Measurements from ENCODE around the gene KRT17.
A peak's percentile ranks its signal among the peaks of the same experiment; 100 is the strongest.
"Not testable (repeated sequence)": the region's sequence is repeated elsewhere in the genome, so short reads cannot be mapped to it uniquely, and the experiment has no call there.

Gene KRT17

GRCh38 chr17:41613277-41614082 is 10.9 kb downstream of the KRT17 start:
- TF ChIP-seq, protein P1, sequence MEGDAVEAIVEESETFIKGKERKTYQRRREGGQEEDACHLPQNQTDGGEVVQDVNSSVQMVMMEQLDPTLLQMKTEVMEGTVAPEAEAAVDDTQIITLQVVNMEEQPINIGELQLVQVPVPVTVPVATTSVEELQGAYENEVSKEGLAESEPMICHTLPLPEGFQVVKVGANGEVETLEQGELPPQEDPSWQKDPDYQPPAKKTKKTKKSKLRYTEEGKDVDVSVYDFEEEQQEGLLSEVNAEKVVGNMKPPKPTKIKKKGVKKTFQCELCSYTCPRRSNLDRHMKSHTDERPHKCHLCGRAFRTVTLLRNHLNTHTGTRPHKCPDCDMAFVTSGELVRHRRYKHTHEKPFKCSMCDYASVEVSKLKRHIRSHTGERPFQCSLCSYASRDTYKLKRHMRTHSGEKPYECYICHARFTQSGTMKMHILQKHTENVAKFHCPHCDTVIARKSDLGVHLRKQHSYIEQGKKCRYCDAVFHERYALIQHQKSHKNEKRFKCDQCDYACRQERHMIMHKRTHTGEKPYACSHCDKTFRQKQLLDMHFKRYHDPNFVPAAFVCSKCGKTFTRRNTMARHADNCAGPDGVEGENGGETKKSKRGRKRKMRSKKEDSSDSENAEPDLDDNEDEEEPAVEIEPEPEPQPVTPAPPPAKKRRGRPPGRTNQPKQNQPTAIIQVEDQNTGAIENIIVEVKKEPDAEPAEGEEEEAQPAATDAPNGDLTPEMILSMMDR (IDR thresholded peaks at IDR 0.05): no peak
- no peak for DNase-seq
- intact Hi-C loops (cut with DNase I; ENCODE audit: low total_unique reads): no loop called here
- Histone ChIP-seq H3K4me1 (peaks cover 0 to 5% (median 2%) of the 10 kb centered on the region in 4 donors), H3K36me3 (no peaks in the 10 kb centered on the region), H3K9me3 (no peaks in the 10 kb centered on the region), H3K27me3 (peaks cover 0 to 36% of the 10 kb centered on the region in 2 donors), H3K27ac (peak overlapping the region in 1 of 2 donors; percentile 14), H3K4me3 (no peak overlapping the region)

GRCh38 chr17:41612376-41613160 is 11.8 kb downstream of the KRT17 start, which contains the start of gene KRT16:
Gene KRT16 (minus strand): TSS chr17:41612767. CDS start chr17:41612688, 79 bp downstream.
- H3K36me3 ChIP-seq; intact Hi-C loops (cut with DNase I; ENCODE audit: low total_unique reads); H3K4me1 ChIP-seq; H3K4me3 ChIP-seq; H3K9me3 ChIP-seq: not testable (repeated sequence)
- H3K27ac ChIP-seq: peak within 1 kb of the TSS in 1 of 2 donors; percentile 28
- peak; percentile 35 to 78 for DNase-seq
- peaks cover 0 to 31% of the 10 kb centered on the region in 2 donors for H3K27me3 ChIP-seq

- Histone ChIP-seq H3K4me1 (peaks cover 0 to 5% (median 2%) of the 10 kb centered on the region in 4 donors), H3K27ac (no peak overlapping the region), H3K4me3 (no peak overlapping the region), H3K27me3 (peaks cover 0 to 28% of the 10 kb centered on the region in 2 donors), H3K9me3 (peaks cover 0 to 16% (median 4%) of the 10 kb centered on the region in 3 donors), H3K36me3 (no peaks in the 10 kb centered on the region)
- TF ChIP-seq, protein P1 (IDR thresholded peaks at IDR 0.05): no peak
- no peak for DNase-seq
- intact Hi-C loops (cut with DNase I; ENCODE audit: low total_unique reads): no loop called here
These were observed 13.3 kb downstream of the KRT17 start for GRCh38 chr17:41610965-41611640.

DNA sequence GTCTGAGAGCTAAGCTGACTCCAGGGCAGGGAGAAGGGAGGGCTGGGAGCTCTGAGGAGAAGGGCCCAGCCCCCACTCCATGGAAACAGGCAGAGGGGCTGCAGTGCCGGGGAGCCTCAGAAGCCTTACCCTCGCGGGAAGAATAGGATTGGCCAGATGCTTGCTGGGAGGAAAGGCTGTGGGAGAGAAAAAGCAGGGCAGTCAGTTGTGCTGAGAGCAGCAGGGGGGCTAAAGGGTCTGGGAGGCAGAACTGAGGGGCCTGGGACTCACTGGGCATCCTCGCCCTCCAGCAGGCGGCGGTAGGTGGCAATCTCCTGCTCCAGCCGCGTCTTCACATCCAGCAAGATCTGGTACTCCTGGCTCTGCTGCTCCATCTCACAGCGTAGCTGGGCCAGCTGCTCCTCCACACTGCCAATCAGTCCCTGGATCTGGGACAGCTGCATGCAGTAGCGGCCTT is 14.3 kb downstream of the KRT17 start:
- H3K36me3 ChIP-seq; H3K4me3 ChIP-seq; intact Hi-C loops (cut with DNase I; ENCODE audit: low total_unique reads); DNase-seq; H3K27ac ChIP-seq; H3K4me1 ChIP-seq: not testable (repeated sequence)
- peaks cover 0 to 22% of the 10 kb centered on the region in 2 donors for H3K27me3 ChIP-seq
- H3K9me3 ChIP-seq: peaks cover 0 to 19% (median 4%) of the 10 kb centered on the region in 3 donors

- peaks cover 0 to 19% (median 4%) of the 10 kb centered on the region in 3 donors for H3K9me3 ChIP-seq
- intact Hi-C loops (cut with DNase I; ENCODE audit: low total_unique reads); H3K4me3 ChIP-seq; H3K27ac ChIP-seq; H3K36me3 ChIP-seq; DNase-seq; H3K4me1 ChIP-seq; H3K27me3 ChIP-seq: not testable (repeated sequence)
These were observed 17.4 kb downstream of the KRT17 start for GRCh38 chr17:41606930-41607329.

DNA sequence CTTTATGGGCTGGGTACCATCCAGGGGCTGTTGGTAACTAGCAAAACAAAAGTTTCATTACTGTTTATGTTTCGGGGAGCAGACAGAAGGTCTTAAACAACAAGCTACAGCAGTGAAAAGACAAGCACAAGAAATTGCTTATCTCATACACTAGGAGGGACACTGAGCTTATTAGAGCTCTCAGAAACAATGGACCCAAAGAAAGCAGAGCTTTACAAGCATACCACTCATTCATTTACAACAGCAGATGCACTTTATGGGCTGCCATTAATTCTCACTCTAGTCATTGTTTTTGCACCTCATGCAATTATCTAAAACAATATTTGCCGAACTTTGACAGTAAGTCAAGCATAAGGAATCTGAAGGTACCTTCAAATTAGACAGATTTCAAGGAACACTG is 21.9 kb downstream of the KRT17 start:
- Histone ChIP-seq H3K27me3 (no peaks in the 10 kb centered on the region), H3K27ac (no peak overlapping the region), H3K9me3 (peaks cover 0 to 17% (median 4%) of the 10 kb centered on the region in 3 donors), H3K4me3 (no peak overlapping the region), H3K36me3 (no peaks in the 10 kb centered on the region), H3K4me1 (no peaks in the 10 kb centered on the region)
- DNase-seq: no peak
- intact Hi-C loops (cut with DNase I; ENCODE audit: low total_unique reads): no loop called here
- TF ChIP-seq, protein P1 (IDR thresholded peaks at IDR 0.05): no peak
